Left ventricle myocardium inferior (tissue), 1 donor: ENCODE measurements around the gene ADAMTSL1. TPM values are rescaled to one million over a fixed set of nuclear protein-coding genes. Genes with fewer than 3 reads are reported as not detected.

Source experiments
- DNase-seq: peaks from one replicate; pipeline ENCODE4 v3.0.0-alpha.2; 2020
- H3K27ac ChIP-seq: fragments of 200-600 bp; replicated peaks from 2 replicates; pipeline ENCODE4 v1.8.0; 2021
- H3K27me3 ChIP-seq: fragments of 200-600 bp; 2 replicates; pipeline ENCODE4 v1.8.0; 2021; ENCODE audit warnings: low read depth
- H3K36me3 ChIP-seq: fragments of 200-600 bp; 2 replicates; pipeline ENCODE4 v1.8.0; 2021
- H3K4me1 ChIP-seq: fragments of 200-600 bp; 2 replicates; pipeline ENCODE4 v1.8.0; 2021
- H3K4me3 ChIP-seq: fragments of 200-600 bp; 2 replicates; pipeline ENCODE4 v1.8.0; 2021; ENCODE audit warnings: mild to moderate bottlenecking, moderate library complexity
- H3K9me3 ChIP-seq: fragments of 200-600 bp; replicated peaks from 2 replicates; pipeline ENCODE4 v1.8.0; 2021
- CTCF ChIP-seq: fragments of 200-600 bp; IDR thresholded peaks from 2 replicates; pipeline ENCODE4 v1.8.0; 2021; ENCODE audit warnings: antibody characterized with exemption, mild to moderate bottlenecking, borderline replicate concordance
- intact Hi-C: fragments of 100-400 bp; cut with micrococcal nuclease; formaldehyde crosslinking; loops from one replicate; pipeline ENCODE4 v1.11.0; 2022
- total RNA-seq: library from RNA; stranded (reverse); fragmentation: NEBNext Ultra II Directional; extraction: Animal tissue kit (Norgen Biotek cat#: 25700); gene quantifications from one replicate; pipeline ENCODE4 v1.2.1, GENCODE V29; 2021
- donor health status: DM: no; HTN: yes; CAD: no; lungs with severe emphysema.

ADAMTSL1 gene
- total RNA-seq, 1 donor from 2014 or later: 1.7 TPM

- Histone ChIP-seq H3K9me3 (peaks cover 4% of the 10 kb centered on the region), H3K4me3 (no peak overlapping the region), H3K4me1 (no peaks in the 10 kb centered on the region), H3K36me3 (no peaks in the 10 kb centered on the region), H3K27me3 (peaks cover 4% of the 10 kb centered on the region), H3K27ac (no peak overlapping the region)
- TF ChIP-seq CTCF: no peak
- intact Hi-C loops: no loop called here
- DNase-seq: no peak
Measured at GRCh38 chr9:18877984-18878383, 404.0 kb downstream of the ADAMTSL1 start.

GRCh38 chr9:18881758-18882157 is 407.8 kb downstream of the ADAMTSL1 start:
- Histone ChIP-seq H3K4me3 (no peak overlapping the region), H3K9me3 (peaks cover 12% of the 10 kb centered on the region), H3K36me3 (no peaks in the 10 kb centered on the region), H3K27me3 (peaks cover 4% of the 10 kb centered on the region), H3K4me1 (no peaks in the 10 kb centered on the region), H3K27ac (no peak overlapping the region)
- intact Hi-C loops: no loop called here
- TF ChIP-seq CTCF: no peak
- no peak for DNase-seq

- DNase-seq: no peak
- Histone ChIP-seq H3K4me3 (no peak overlapping the region), H3K27me3 (no peaks in the 10 kb centered on the region), H3K36me3 (no peaks in the 10 kb centered on the region), H3K9me3 (peaks cover 12% of the 10 kb centered on the region), H3K27ac (no peak overlapping the region), H3K4me1 (peaks cover 4% of the 10 kb centered on the region)
- TF ChIP-seq CTCF: no peak
- intact Hi-C loops: no loop called here
Measured at GRCh38 chr9:18887546-18887945, 413.6 kb downstream of the ADAMTSL1 start.

GRCh38 chr9:18888290-18888689 is 414.3 kb downstream of the ADAMTSL1 start:
- intact Hi-C loops: no loop called here
- TF ChIP-seq CTCF: no peak
- Histone ChIP-seq H3K9me3 (peaks cover 4% of the 10 kb centered on the region), H3K27ac (no peak overlapping the region), H3K4me3 (no peak overlapping the region), H3K27me3 (no peaks in the 10 kb centered on the region), H3K4me1 (peaks cover 4% of the 10 kb centered on the region), H3K36me3 (no peaks in the 10 kb centered on the region)
- DNase-seq: no peak

- intact Hi-C loops: no loop called here
Measured at GRCh38 chr9:18889550-18889949, 415.6 kb downstream of the ADAMTSL1 start.

More at GRCh38 chr9:18889550-18889949, 415.6 kb downstream of the ADAMTSL1 start:
- H3K36me3 ChIP-seq: no peaks in the 10 kb centered on the region
- no peak overlapping the region for H3K27ac ChIP-seq
- H3K4me1 ChIP-seq: peaks cover 4% of the 10 kb centered on the region
- no peaks in the 10 kb centered on the region for H3K27me3 ChIP-seq
- DNase-seq: no peak
- peaks cover 3% of the 10 kb centered on the region for H3K9me3 ChIP-seq
- no peak for TF ChIP-seq CTCF
- no peak overlapping the region for H3K4me3 ChIP-seq
